Subcutaneous abdominal adipose tissue (tissue), 5 donors: ENCODE data around the gene FOXM1.
A peak's percentile ranks its signal among the peaks of the same experiment; 100 is the strongest.

Experiments
- H3K27ac ChIP-seq: one replicate; pipeline ENCODE4 v1.7.0; 2013; ENCODE audit warnings: low read depth, mild to moderate bottlenecking, inconsistent platforms, low read length, moderate library complexity
- H3K27me3 ChIP-seq, 5 donors: one replicate each; pipeline ENCODE4 v1.7.0; 2013; ENCODE audit warnings: low read length in 5 of 5, inconsistent platforms in 1 of 5; ENCODE audit not compliant: control insufficient read depth in 5 of 5, insufficient read depth in 4 of 5
- H3K36me3 ChIP-seq, 5 donors: one replicate each; pipeline ENCODE4 v1.7.0; 2013; ENCODE audit warnings: low read length in 5 of 5; ENCODE audit not compliant: control insufficient read depth in 5 of 5, insufficient read depth in 5 of 5
- H3K4me1 ChIP-seq, 5 donors: one replicate each; pipeline ENCODE4 v1.7.0; 2013; ENCODE audit warnings: low read length in 5 of 5, mild to moderate bottlenecking in 3 of 5, moderate library complexity in 1 of 5; ENCODE audit not compliant: control insufficient read depth in 5 of 5, insufficient read depth in 5 of 5
- H3K4me3 ChIP-seq, 5 donors: one replicate each; pipeline ENCODE4 v1.7.0; 2013; ENCODE audit warnings: low read length in 5 of 5, low read depth in 1 of 5
- H3K9ac ChIP-seq, 5 donors: one replicate each; pipeline ENCODE4 v1.7.0; 2013; ENCODE audit warnings: low read length in 5 of 5, mild to moderate bottlenecking in 4 of 5, moderate library complexity in 3 of 5
- H3K9me3 ChIP-seq, 5 donors: one replicate each; pipeline ENCODE4 v1.7.0; 2013; ENCODE audit warnings: low read length in 5 of 5; ENCODE audit not compliant: control insufficient read depth in 5 of 5
- donor health status: healthy.
- donor health status: healthy.
- donor health status: healthy.
- donor health status: healthy.
- donor health status: healthy.

The FOXM1 gene

DNA sequence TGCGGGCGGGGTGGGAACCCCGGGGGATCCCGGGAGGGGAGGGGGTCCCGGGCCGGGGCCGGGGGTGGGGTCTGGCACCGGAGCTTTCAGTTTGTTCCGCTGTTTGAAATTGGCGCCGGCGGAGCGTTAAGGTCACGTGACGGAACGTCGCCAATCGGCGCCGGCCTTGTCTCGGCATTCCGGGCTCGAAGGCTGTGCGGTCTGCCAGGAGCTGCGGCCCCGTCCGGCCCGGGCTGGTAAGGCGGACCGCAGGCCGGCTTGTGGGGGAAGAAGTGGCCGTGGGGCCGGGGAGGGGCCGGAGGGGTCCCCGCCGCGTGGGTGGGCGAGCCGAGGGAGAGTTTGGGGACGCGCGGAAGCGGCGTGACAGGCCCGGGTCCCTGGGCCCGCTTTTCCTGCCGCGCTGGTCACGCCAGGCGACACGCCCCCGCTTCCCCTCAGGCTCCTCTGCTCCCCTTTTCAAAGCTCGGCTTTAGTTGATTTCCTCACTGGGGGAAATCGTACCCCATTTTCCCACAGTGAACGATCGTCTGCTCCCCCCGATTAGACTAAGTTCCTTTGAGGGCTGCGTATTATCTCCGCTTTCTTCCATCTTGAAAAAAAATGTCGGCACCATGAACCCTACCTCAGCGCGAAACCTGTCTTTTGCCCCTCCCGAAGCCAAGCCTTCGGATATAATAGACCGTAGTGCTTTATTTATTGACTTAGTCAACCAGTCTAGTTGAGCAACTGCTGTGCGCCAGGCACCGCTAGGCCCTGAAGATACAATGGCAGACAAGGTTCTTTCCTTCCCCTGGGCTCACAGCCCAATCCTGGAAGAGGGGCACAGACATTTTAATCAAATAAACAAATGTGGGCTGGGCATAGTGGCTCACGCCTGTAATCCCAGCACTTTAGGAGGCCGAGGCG is at the start of gene FOXM1, which contains the start of gene RHNO1:
TSS of gene FOXM1 (minus strand) at position 128 of the 906 bp plus-strand sequence. CDS start 2,696 bp downstream, outside the sequence.
TSS of gene RHNO1 (plus strand) at position 177 of the 906 bp plus-strand sequence. CDS start 8,144 bp downstream, outside the sequence.
- Histone ChIP-seq H3K9ac (peak within 1 kb of the TSS; percentile 71 to 98 (median 90)), H3K4me1 (peaks cover 2 to 20% (median 19%) of the 10 kb centered on the region in 5 donors), H3K27me3 (no peaks in the 10 kb centered on the region), H3K36me3 (no peaks in the 10 kb centered on the region), H3K4me3 (peak within 1 kb of the TSS; percentile 74 to 97 (median 91)), H3K27ac (peak within 1 kb of the TSS; percentile 79), H3K9me3 (no peaks in the 10 kb centered on the region)

DNA sequence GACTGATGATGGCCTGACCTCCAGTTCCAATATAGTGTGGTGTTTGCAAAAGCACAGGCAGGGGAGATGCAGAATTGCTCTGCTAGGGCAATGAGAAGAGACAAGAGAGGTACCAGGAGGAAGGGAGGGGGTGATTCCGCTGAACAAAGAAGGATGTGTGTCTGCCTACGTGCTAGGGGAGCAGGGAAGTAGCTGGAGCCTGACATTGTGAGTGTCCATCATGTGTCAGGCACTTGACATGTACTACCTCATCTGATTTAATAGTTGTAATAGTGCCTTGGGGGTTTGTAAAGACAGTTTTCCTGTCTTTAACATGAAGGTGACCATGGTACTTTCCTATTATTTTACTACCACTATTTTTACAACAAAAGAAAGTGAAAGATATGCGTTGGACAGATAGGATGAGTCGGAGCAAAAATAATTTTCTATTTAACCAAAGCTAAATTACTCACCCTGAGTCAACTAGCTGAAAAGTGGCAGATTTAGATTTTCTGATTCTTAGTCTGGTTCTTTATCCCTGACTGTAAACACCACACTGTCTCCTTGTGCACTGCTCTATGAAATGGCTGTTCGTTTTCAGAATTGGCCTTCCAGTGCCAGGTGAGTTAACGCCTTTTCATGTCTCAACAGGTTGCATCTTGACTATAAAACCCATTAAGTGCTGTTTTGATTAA is 48.5 kb upstream of the FOXM1 start:
- no peak overlapping the region for H3K9ac ChIP-seq
- H3K4me3 ChIP-seq, result no peak overlapping the region
- H3K9me3 ChIP-seq, result no peaks in the 10 kb centered on the region
- H3K36me3 ChIP-seq, result peaks cover 14 to 66% (median 54%) of the 10 kb centered on the region in 5 donors
- no peaks in the 10 kb centered on the region for H3K27me3 ChIP-seq
- no peak overlapping the region for H3K27ac ChIP-seq
- no peaks in the 10 kb centered on the region for H3K4me1 ChIP-seq

- Histone ChIP-seq H3K27ac (no peak overlapping the region), H3K36me3 (peaks cover 14 to 68% (median 52%) of the 10 kb centered on the region in 5 donors), H3K27me3 (no peaks in the 10 kb centered on the region), H3K4me3 (no peak overlapping the region), H3K9me3 (no peaks in the 10 kb centered on the region), H3K9ac (peak overlapping the region in 1 of 5 donors; percentile 20), H3K4me1 (no peaks in the 10 kb centered on the region)
Observed at GRCh38 chr12:2924019-2924418, 47.0 kb upstream of the FOXM1 start.

DNA sequence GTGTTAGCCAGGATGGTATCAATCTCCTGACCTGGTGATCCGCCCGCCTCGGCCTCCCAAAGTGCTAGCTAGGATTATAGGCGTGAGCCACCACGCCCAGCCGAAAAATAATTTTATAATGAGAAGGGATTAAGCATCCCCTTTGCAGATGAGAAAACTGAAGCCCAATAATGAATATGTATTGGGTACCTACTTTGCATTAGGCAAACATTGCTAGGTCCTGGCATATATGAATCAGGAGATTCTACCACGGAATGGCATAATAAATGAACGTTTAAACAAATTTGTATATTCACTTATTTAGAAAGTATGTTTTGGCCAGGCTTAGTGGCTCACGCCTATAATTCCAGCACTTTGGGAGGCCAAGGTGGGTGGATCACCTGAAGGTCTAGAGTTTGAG is 46.1 kb upstream of the FOXM1 start:
- H3K27ac ChIP-seq, result no peak overlapping the region
- H3K9ac ChIP-seq, result no peak overlapping the region
- H3K4me3 ChIP-seq, result no peak overlapping the region
- peaks cover 14 to 66% (median 52%) of the 10 kb centered on the region in 5 donors for H3K36me3 ChIP-seq
- no peaks in the 10 kb centered on the region for H3K9me3 ChIP-seq
- no peaks in the 10 kb centered on the region for H3K4me1 ChIP-seq
- H3K27me3 ChIP-seq, result no peaks in the 10 kb centered on the region

GRCh38 chr12:2922329-2922728 is 45.4 kb upstream of the FOXM1 start:
- Histone ChIP-seq H3K27ac (no peak overlapping the region), H3K4me3 (no peak overlapping the region), H3K9ac (no peak overlapping the region), H3K27me3 (no peaks in the 10 kb centered on the region), H3K4me1 (no peaks in the 10 kb centered on the region), H3K9me3 (no peaks in the 10 kb centered on the region), H3K36me3 (peaks cover 10 to 62% (median 47%) of the 10 kb centered on the region in 5 donors)

DNA sequence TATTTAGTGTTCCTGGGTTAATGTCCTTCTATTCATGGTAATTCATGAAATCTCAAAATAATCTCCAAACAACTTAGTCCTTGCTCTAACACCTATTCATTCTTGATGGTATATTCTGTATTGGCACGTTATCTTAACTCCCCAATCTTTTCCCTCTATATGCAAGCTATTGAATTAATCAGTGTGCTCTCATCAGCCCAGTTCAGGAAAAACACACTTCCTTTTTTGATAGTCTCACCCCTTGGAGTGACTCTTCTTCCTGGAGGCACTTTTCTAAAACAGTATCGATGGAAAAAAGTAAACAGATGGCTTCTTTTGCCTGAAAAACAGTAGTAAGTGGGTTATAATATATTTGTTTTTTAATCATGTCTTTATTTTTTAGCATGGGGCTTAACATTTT is 42.3 kb upstream of the FOXM1 start:
- no peak overlapping the region for H3K9ac ChIP-seq
- H3K4me3 ChIP-seq, result no peak overlapping the region
- no peak overlapping the region for H3K27ac ChIP-seq
- H3K4me1 ChIP-seq, result no peaks in the 10 kb centered on the region
- peaks cover 5 to 50% (median 32%) of the 10 kb centered on the region in 5 donors for H3K36me3 ChIP-seq
- no peaks in the 10 kb centered on the region for H3K27me3 ChIP-seq
- no peaks in the 10 kb centered on the region for H3K9me3 ChIP-seq

DNA sequence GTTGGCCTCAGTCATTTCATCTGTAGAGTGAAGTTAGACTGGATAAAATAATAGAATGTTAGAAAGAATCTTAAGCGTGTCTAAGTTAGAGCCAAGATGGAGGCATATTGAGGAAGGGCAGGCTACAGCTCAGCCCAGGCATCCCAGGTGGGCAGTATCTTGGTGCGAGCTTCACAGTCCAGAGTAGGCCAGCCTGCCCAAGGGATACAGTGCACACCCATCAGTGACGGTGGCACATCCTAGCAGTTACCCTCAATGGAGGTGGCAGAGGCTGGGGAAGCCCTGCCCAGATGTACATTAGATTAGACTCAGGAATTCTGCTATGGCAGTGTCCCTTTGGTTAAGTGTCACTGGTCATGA is 35.2 kb upstream of the FOXM1 start:
- H3K4me1 ChIP-seq, result no peaks in the 10 kb centered on the region
- H3K27me3 ChIP-seq, result no peaks in the 10 kb centered on the region
- no peak overlapping the region for H3K9ac ChIP-seq
- H3K9me3 ChIP-seq, result no peaks in the 10 kb centered on the region
- no peak overlapping the region for H3K4me3 ChIP-seq
- H3K27ac ChIP-seq, result no peak overlapping the region
- peaks cover 9 to 32% (median 19%) of the 10 kb centered on the region in 5 donors for H3K36me3 ChIP-seq

- Histone ChIP-seq H3K27me3 (no peaks in the 10 kb centered on the region), H3K27ac (no peak overlapping the region), H3K36me3 (no peaks in the 10 kb centered on the region), H3K9ac (no peak overlapping the region), H3K4me1 (peaks cover 0 to 6% (median 0%) of the 10 kb centered on the region in 5 donors), H3K9me3 (no peaks in the 10 kb centered on the region), H3K4me3 (no peak overlapping the region)
Observed at GRCh38 chr12:2904260-2904659, 27.3 kb upstream of the FOXM1 start.

GRCh38 chr12:2902272-2902880 is 25.4 kb upstream of the FOXM1 start:
- no peak overlapping the region for H3K27ac ChIP-seq
- H3K4me3 ChIP-seq, result no peak overlapping the region
- H3K27me3 ChIP-seq, result no peaks in the 10 kb centered on the region
- no peaks in the 10 kb centered on the region for H3K36me3 ChIP-seq
- H3K9me3 ChIP-seq, result no peaks in the 10 kb centered on the region
- H3K9ac ChIP-seq, result no peak overlapping the region
- H3K4me1 ChIP-seq, result peaks cover 0 to 6% (median 0%) of the 10 kb centered on the region in 5 donors
